ENCODE results near the gene MIOX. TPM values are rescaled to one million over a fixed set of nuclear protein-coding genes. Genes with fewer than 3 reads are reported as not detected.

The MIOX gene
- total and polyA plus RNA-seq, 2 donors (not counting 3 experiments of a cell fraction or from before 2014, with no cell fraction given) = not detected

GRCh38 chr22:50518606-50519005, 31.9 kb downstream of the MIOX start:
- no peak overlapping the region for H2AFZ ChIP-seq (ENCODE audit: low read depth, low read length)
- peaks cover 7% of the 10 kb centered on the region for H3K79me2 ChIP-seq (ENCODE audit: control insufficient read depth, insufficient read depth, low read length)
- DNase-seq (ENCODE audit: low read depth, low spot score) = no peak
- FAIRE-seq = no peak
- CTCF ChIA-PET = no interaction called here
- H3K27me3 ChIP-seq (ENCODE audit: control insufficient read depth in 2 of 2, insufficient read depth in 2 of 2, low read length in 2 of 2) = no peaks in the 10 kb centered on the region
- H3K9me3 ChIP-seq (replicated peaks; ENCODE audit: control insufficient read depth, insufficient read depth, low read length) = no peaks in the 10 kb centered on the region
- dilution Hi-C loops (cut with MboI; ENCODE audit: extremely low pct_ligation_motif_present, low sequenced_read_pairs) = no loop called here
- no peak for TF ChIP-seq EZH2 (IDR thresholded peaks at IDR 0.05; ENCODE audit: borderline replicate concordance, low read depth, low read length, severe bottlenecking)
- TF ChIP-seq MAX (IDR thresholded peaks at IDR 0.05; ENCODE audit: insufficient read depth, insufficient read length) = no peak
- TF ChIP-seq GATA2 (IDR thresholded peaks at IDR 0.05; ENCODE audit: insufficient read depth, insufficient read length, low read depth, low read length) = no peak
- TF ChIP-seq FOS (IDR thresholded peaks at IDR 0.05; ENCODE audit: borderline replicate concordance, insufficient read depth, low read length) = no peak
- H3K9me1 ChIP-seq (replicated peaks; ENCODE audit: control insufficient read depth, extremely low read depth, insufficient read depth, low read length) = no peaks in the 10 kb centered on the region
- H3K9ac ChIP-seq (replicated peaks; ENCODE audit: extremely low read depth, insufficient read depth, low read length) = no peak overlapping the region
- POLR2A ChIA-PET = no interaction called here
- no peak overlapping the region for H3K27ac ChIP-seq (ENCODE audit: insufficient read depth, low read depth, low read length)
- BruUV-seq (replicated peaks) = no TSS peak
- peaks cover 3% of the 10 kb centered on the region for H3K4me1 ChIP-seq (ENCODE audit: control insufficient read depth, extremely low read depth, insufficient read depth, low read length)
- no peak overlapping the region for H3K4me2 ChIP-seq (ENCODE audit: insufficient read depth, low read length)
- H3K36me3 ChIP-seq (ENCODE audit: control insufficient read depth in 2 of 2, extremely low read depth in 1 of 2, insufficient read depth in 2 of 2, low read length in 2 of 2) = peaks cover 0 to 24% of the 10 kb centered on the region in 2 experiments
- no peak overlapping the region for H3K4me3 ChIP-seq (replicated peaks in 1 of 3; ENCODE audit: insufficient read depth in 1 of 3, low read depth in 1 of 3, low read length in 3 of 3)
- no peaks in the 10 kb centered on the region for H4K20me1 ChIP-seq (replicated peaks; ENCODE audit: control insufficient read depth, extremely low read depth, insufficient read depth, low read length)
- intact Hi-C loops (cut with micrococcal nuclease) = no loop called here

DNA sequence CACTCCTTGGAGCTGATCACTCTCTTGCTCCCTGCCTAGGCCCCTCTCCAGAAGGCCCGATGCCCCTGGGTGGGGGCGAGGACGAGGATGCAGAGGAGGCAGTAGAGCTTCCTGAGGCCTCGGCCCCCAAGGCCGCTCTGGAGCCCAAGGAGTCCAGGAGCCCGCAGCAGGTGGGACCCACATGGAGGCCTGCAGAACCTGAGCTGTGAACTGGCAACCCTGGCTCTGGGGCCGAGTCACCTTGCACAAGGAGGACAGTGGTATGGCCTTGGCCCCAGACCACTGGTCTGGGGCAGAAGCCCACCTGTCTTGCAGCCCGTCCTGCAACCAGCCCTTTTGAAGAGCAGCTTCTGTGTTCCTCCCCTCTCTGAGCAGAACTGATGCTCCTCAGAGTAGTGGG, 32.5 kb downstream of the MIOX start:
- dilution Hi-C loops (cut with MboI; ENCODE audit: extremely low pct_ligation_motif_present, low sequenced_read_pairs) (no loop called here), intact Hi-C loops (cut with micrococcal nuclease) (no loop called here)
- Histone ChIP-seq H3K36me3 (ENCODE audit: control insufficient read depth in 2 of 2, extremely low read depth in 1 of 2, insufficient read depth in 2 of 2, low read length in 2 of 2) (peaks cover 0 to 27% of the 10 kb centered on the region in 2 experiments), H3K9me1 (replicated peaks; ENCODE audit: control insufficient read depth, extremely low read depth, insufficient read depth, low read length) (no peaks in the 10 kb centered on the region), H3K9me3 (replicated peaks; ENCODE audit: control insufficient read depth, insufficient read depth, low read length) (no peaks in the 10 kb centered on the region), H3K4me3 (replicated peaks in 1 of 3; ENCODE audit: insufficient read depth in 1 of 3, low read depth in 1 of 3, low read length in 3 of 3) (no peak overlapping the region), H4K20me1 (replicated peaks; ENCODE audit: control insufficient read depth, extremely low read depth, insufficient read depth, low read length) (no peaks in the 10 kb centered on the region), H3K27ac (ENCODE audit: insufficient read depth, low read depth, low read length) (no peak overlapping the region), H3K4me1 (ENCODE audit: control insufficient read depth, extremely low read depth, insufficient read depth, low read length) (peaks cover 4% of the 10 kb centered on the region), H3K4me2 (ENCODE audit: insufficient read depth, low read length) (no peak overlapping the region), H2AFZ (ENCODE audit: low read depth, low read length) (no peak overlapping the region), H3K27me3 (ENCODE audit: control insufficient read depth in 2 of 2, insufficient read depth in 2 of 2, low read length in 2 of 2) (no peaks in the 10 kb centered on the region), H3K79me2 (ENCODE audit: control insufficient read depth, insufficient read depth, low read length) (peaks cover 12% of the 10 kb centered on the region), H3K9ac (replicated peaks; ENCODE audit: extremely low read depth, insufficient read depth, low read length) (no peak overlapping the region)
- DNase-seq (ENCODE audit: low read depth, low spot score) (no peak), FAIRE-seq (no peak)
- POLR2A ChIA-PET = no interaction called here
- CTCF ChIA-PET = no interaction called here
- no TSS peak for BruUV-seq (replicated peaks)
- TF ChIP-seq POLR2A (IDR thresholded peaks at IDR 0.05; ENCODE audit: low read depth, low read length) (no peak), FOS (IDR thresholded peaks at IDR 0.05; ENCODE audit: borderline replicate concordance, insufficient read depth, low read length) (no peak), MYC (IDR thresholded peaks at IDR 0.05; ENCODE audit: low read depth, low read length) (no peak), EZH2 (IDR thresholded peaks at IDR 0.05; ENCODE audit: borderline replicate concordance, low read depth, low read length, severe bottlenecking) (no peak), MAX (IDR thresholded peaks at IDR 0.05; ENCODE audit: insufficient read depth, insufficient read length) (no peak), GATA2 (IDR thresholded peaks at IDR 0.05; ENCODE audit: insufficient read depth, insufficient read length, low read depth, low read length) (no peak), POLR2AphosphoS5 (IDR thresholded peaks at IDR 0.05; ENCODE audit: insufficient read depth, low read depth, low read length) (no peak), JUN (IDR thresholded peaks at IDR 0.05; ENCODE audit: borderline replicate concordance, insufficient read depth, insufficient read length, low read depth) (no peak)
- TF ChIP-seq, protein P1, sequence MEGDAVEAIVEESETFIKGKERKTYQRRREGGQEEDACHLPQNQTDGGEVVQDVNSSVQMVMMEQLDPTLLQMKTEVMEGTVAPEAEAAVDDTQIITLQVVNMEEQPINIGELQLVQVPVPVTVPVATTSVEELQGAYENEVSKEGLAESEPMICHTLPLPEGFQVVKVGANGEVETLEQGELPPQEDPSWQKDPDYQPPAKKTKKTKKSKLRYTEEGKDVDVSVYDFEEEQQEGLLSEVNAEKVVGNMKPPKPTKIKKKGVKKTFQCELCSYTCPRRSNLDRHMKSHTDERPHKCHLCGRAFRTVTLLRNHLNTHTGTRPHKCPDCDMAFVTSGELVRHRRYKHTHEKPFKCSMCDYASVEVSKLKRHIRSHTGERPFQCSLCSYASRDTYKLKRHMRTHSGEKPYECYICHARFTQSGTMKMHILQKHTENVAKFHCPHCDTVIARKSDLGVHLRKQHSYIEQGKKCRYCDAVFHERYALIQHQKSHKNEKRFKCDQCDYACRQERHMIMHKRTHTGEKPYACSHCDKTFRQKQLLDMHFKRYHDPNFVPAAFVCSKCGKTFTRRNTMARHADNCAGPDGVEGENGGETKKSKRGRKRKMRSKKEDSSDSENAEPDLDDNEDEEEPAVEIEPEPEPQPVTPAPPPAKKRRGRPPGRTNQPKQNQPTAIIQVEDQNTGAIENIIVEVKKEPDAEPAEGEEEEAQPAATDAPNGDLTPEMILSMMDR (IDR thresholded peaks at IDR 0.05; ENCODE audit: extremely low read depth in 1 of 2, insufficient read depth in 1 of 2, low read depth in 1 of 2, low read length in 2 of 2) = no peak
